Gastrocnemius medialis (tissue), 4 donors: ENCODE measurements around the gene LARP1B. TPM values are rescaled to one million over a fixed set of nuclear protein-coding genes. Genes with fewer than 3 reads are reported as not detected.
"Not testable (repeated sequence)": the region's sequence is repeated elsewhere in the genome, so short reads cannot be mapped to it uniquely, and the experiment has no call there.

Source experiments
- ATAC-seq, 2 donors: fragments of 150-250 bp; one replicate each; pipeline ENCODE4 v1.9.1; 2016
- DNase-seq, 2 donors: peaks; one replicate each; pipeline ENCODE4 v3.0.0-alpha.2; 2019
- H3K27ac ChIP-seq, 4 donors: fragments of 200-600 bp; sonication (generic); 1 replicate in 1 of 4; 2 replicates in 3 of 4; pipeline ENCODE4 v1.5.1; 2016 to 2018; ENCODE audit warnings: mild to moderate bottlenecking in 2 of 4, moderate library complexity in 1 of 4
- H3K27me3 ChIP-seq, 3 donors: fragments of 200-600 bp; sonication (generic) in 2 of 3; 1 replicate in 1 of 3; 2 replicates in 2 of 3; pipeline versions ENCODE4 v1.5.1 to v1.6.0; 2016 to 2019; ENCODE audit warnings: mild to moderate bottlenecking in 1 of 3, moderate library complexity in 1 of 3
- H3K36me3 ChIP-seq, 2 donors: fragments of 200-600 bp; sonication (generic) in 1 of 2; one replicate each; pipeline ENCODE4 v1.5.1; 2017 to 2018
- H3K4me1 ChIP-seq, 2 donors: fragments of 200-600 bp; sonication (generic) in 1 of 2; one replicate each; pipeline ENCODE4 v1.5.1; 2016 to 2017; ENCODE audit warnings: mild to moderate bottlenecking in 2 of 2
- H3K4me3 ChIP-seq, 4 donors: fragments of 200-600 bp; sonication (generic) in 3 of 4; 1 replicate in 1 of 4; 2 replicates in 3 of 4; pipeline ENCODE4 v1.5.1; 2016 to 2019; ENCODE audit warnings: mild to moderate bottlenecking in 2 of 4
- H3K9me3 ChIP-seq, 3 donors: fragments of 200-600 bp; sonication (generic) in 2 of 3; 1 replicate in 1 of 3; 2 replicates in 2 of 3; pipeline ENCODE4 v1.5.1; 2016 to 2019
- CTCF ChIP-seq, 5 experiments: fragments of 450-650 bp in 3 of 5; fragments of 200-600 bp in 2 of 5; sonication (generic) in 2 of 5; IDR thresholded peaks in 4 of 5; conservative IDR thresholded peaks in 1 of 5; 1 replicate in 4 of 5; 2 replicates in 1 of 5; pipeline ENCODE4 v1.5.1; 2016 to 2019; ENCODE audit warnings: antibody characterized with exemption in 5 of 5, mild to moderate bottlenecking in 3 of 5, moderate library complexity in 3 of 5
- POLR2A ChIP-seq, 2 donors: fragments of 450-650 bp; IDR thresholded peaks; one replicate each; pipeline ENCODE4 v1.6.1; 2017; ENCODE audit warnings: antibody characterized with exemption in 2 of 2, mild to moderate bottlenecking in 2 of 2, moderate library complexity in 2 of 2
- in situ Hi-C, 4 donors: fragments of 200-750 bp; cut with MboI; loops; one replicate each; pipeline versions ENCODE4 v1.15.0 to v1.8.0; 2017; ENCODE audit warnings: low sequenced_read_pairs in 4 of 4
- intact Hi-C: fragments of 100-400 bp; cut with DNase I; formaldehyde crosslinking; loops from one replicate; pipeline ENCODE4 v1.15.1; 2023; ENCODE audit warnings: low total_unique reads
- total RNA-seq, 4 donors: library from RNA; depleted of rRNA; stranded (reverse); fragments of >200 nt; gene quantifications; one replicate each; pipeline versions ENCODE4 v1.1.0 to v1.2.3, GENCODE V29; 2016

The LARP1B gene
- total RNA-seq, 4 donors from 2014 or later: 19.5 to 23.5 (median 22.8) TPM

GRCh38 chr4:128076464-128076863 lies 15.4 kb downstream of the LARP1B start:
- no peaks in the 10 kb centered on the region for H3K27me3 ChIP-seq
- H3K27ac ChIP-seq: no peak overlapping the region
- no peaks in the 10 kb centered on the region for H3K4me1 ChIP-seq
- in situ Hi-C loops (no loop called here), intact Hi-C loops (no loop called here)
- H3K9me3 ChIP-seq: no peaks in the 10 kb centered on the region
- no peak for ATAC-seq
- TF ChIP-seq CTCF (IDR thresholded peaks at IDR 0.05 in 4 of 5, conservative IDR thresholded peaks at IDR 0.05 in 1 of 5): no peak
- no peak for TF ChIP-seq POLR2A (IDR thresholded peaks at IDR 0.05)
- peaks cover 0 to 54% of the 10 kb centered on the region in 2 donors for H3K36me3 ChIP-seq
- no peak overlapping the region for H3K4me3 ChIP-seq
- no peak for DNase-seq

GRCh38 chr4:128095293-128095692 lies 34.2 kb downstream of the LARP1B start:
- H3K9me3 ChIP-seq, DNase-seq, intact Hi-C loops, ATAC-seq, H3K27me3 ChIP-seq, H3K4me3 ChIP-seq, in situ Hi-C loops, H3K4me1 ChIP-seq, H3K27ac ChIP-seq: not testable (repeated sequence)
- H3K36me3 ChIP-seq: peaks cover 3 to 33% of the 10 kb centered on the region in 2 donors

- in situ Hi-C loops (no loop called here), intact Hi-C loops (no loop called here)
- Histone ChIP-seq H3K4me1 (no peaks in the 10 kb centered on the region), H3K27me3 (no peaks in the 10 kb centered on the region), H3K9me3 (no peaks in the 10 kb centered on the region), H3K27ac (no peak overlapping the region), H3K4me3 (no peak overlapping the region), H3K36me3 (peaks cover 0 to 26% of the 10 kb centered on the region in 2 donors)
- ATAC-seq (no peak), DNase-seq (no peak)
- no peak for TF ChIP-seq CTCF (IDR thresholded peaks at IDR 0.05 in 4 of 5, conservative IDR thresholded peaks at IDR 0.05 in 1 of 5)
- TF ChIP-seq POLR2A (IDR thresholded peaks at IDR 0.05): no peak
Measured at GRCh38 chr4:128107766-128108165, 46.7 kb downstream of the LARP1B start.

- ATAC-seq: no peak
- DNase-seq: no peak
Measured at GRCh38 chr4:128123036-128123435, 61.9 kb downstream of the LARP1B start.

GRCh38 chr4:128130621-128131020 lies 69.5 kb downstream of the LARP1B start:
- H3K27ac ChIP-seq: no peak overlapping the region
- no peaks in the 10 kb centered on the region for H3K27me3 ChIP-seq
- no peaks in the 10 kb centered on the region for H3K4me1 ChIP-seq
- no peak for DNase-seq
- in situ Hi-C loops (no loop called here), intact Hi-C loops (no loop called here)
- no peak overlapping the region for H3K4me3 ChIP-seq
- no peak for TF ChIP-seq POLR2A (IDR thresholded peaks at IDR 0.05)
- TF ChIP-seq CTCF (IDR thresholded peaks at IDR 0.05 in 4 of 5, conservative IDR thresholded peaks at IDR 0.05 in 1 of 5): no peak
- no peaks in the 10 kb centered on the region for H3K9me3 ChIP-seq
- ATAC-seq: no peak
- no peaks in the 10 kb centered on the region for H3K36me3 ChIP-seq

More at GRCh38 chr4:128123036-128123435, 61.9 kb downstream of the LARP1B start:
- peaks cover 0 to 26% of the 10 kb centered on the region in 2 donors for H3K36me3 ChIP-seq
- H3K9me3 ChIP-seq: no peaks in the 10 kb centered on the region
- in situ Hi-C loops (no loop called here), intact Hi-C loops (no loop called here)
- no peaks in the 10 kb centered on the region for H3K4me1 ChIP-seq
- no peak overlapping the region for H3K4me3 ChIP-seq
- TF ChIP-seq CTCF (IDR thresholded peaks at IDR 0.05 in 4 of 5, conservative IDR thresholded peaks at IDR 0.05 in 1 of 5) (no peak), POLR2A (IDR thresholded peaks at IDR 0.05) (no peak)
- H3K27me3 ChIP-seq: no peaks in the 10 kb centered on the region
- H3K27ac ChIP-seq: no peak overlapping the region
